GM12864 (cell line): ENCODE data around the gene CD9.

ENCODE experiments used
- DNase-seq: peaks from one replicate; pipeline ENCODE4 v3.0.0-alpha.2; 2011; ENCODE audit warnings: low read depth
- H3K4me3 ChIP-seq: 2 replicates; pipeline ENCODE4 v1.5.1; 2011; ENCODE audit warnings: mild to moderate bottlenecking, low read depth, low read length, control low read depth
- TF ChIP-seq, protein P1 (sequence below): IDR thresholded peaks from 2 replicates; pipeline ENCODE4 v1.5.1; 2011; ENCODE audit warnings: low read depth, mild to moderate bottlenecking, moderate library complexity, low read length, control low read depth, inconsistent platforms; ENCODE audit errors: missing control alignments

CD9 gene

DNA sequence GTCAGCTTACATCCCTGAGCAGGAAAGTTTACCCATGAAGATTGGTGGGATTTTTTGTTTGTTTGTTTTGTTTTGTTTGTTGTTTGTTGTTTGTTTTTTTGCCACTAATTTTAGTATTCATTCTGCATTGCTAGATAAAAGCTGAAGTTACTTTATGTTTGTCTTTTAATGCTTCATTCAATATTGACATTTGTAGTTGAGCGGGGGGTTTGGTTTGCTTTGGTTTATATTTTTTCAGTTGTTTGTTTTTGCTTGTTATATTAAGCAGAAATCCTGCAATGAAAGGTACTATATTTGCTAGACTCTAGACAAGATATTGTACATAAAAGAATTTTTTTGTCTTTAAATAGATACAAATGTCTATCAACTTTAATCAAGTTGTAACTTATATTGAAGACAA, 37.6 kb downstream of the CD9 start:
- TF ChIP-seq, protein P1, sequence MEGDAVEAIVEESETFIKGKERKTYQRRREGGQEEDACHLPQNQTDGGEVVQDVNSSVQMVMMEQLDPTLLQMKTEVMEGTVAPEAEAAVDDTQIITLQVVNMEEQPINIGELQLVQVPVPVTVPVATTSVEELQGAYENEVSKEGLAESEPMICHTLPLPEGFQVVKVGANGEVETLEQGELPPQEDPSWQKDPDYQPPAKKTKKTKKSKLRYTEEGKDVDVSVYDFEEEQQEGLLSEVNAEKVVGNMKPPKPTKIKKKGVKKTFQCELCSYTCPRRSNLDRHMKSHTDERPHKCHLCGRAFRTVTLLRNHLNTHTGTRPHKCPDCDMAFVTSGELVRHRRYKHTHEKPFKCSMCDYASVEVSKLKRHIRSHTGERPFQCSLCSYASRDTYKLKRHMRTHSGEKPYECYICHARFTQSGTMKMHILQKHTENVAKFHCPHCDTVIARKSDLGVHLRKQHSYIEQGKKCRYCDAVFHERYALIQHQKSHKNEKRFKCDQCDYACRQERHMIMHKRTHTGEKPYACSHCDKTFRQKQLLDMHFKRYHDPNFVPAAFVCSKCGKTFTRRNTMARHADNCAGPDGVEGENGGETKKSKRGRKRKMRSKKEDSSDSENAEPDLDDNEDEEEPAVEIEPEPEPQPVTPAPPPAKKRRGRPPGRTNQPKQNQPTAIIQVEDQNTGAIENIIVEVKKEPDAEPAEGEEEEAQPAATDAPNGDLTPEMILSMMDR, result no peak
- no peak for DNase-seq
- H3K4me3 ChIP-seq, result no peak overlapping the region

DNA sequence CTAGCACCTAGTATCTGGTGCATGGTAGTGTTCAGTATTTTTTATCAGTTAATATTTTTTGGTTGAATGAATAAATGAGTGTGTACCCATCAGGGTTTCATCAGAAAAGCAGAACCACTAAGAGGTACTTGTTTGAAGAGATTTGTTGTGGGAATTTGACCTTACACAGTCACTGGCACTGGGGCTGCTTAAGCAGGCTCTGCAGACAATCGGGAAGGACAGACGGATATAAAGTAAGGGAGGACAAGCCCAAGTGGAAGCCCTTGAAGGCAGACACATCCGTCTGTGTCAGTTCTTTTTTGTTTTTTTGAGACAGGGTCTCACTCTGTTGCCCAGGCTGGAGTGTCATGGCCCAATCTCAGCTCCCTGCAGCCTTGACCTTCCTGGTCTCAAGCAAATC, 38.7 kb downstream of the CD9 start:
- no peak overlapping the region for H3K4me3 ChIP-seq
- no peak for DNase-seq
- TF ChIP-seq, protein P1, result no peak

DNA sequence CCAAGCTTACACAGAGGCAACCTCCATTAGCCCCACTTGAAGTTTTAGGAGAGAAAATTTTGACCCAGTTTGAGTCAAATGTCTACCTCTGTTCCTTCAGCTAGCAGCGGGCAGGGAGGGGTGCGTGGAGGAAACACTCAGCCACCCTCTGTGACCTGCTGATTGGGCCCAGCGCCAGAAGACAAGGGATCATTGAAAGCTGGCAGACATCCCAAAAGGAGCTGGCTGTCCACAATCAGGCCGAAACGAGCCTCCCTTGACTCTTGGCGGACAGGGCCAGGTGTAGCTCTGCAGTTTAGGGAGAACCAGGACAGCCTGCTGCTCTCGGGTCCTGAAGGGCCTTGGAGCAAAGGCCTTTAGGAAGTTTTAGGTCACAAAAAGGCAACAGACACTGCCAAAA, 41.3 kb downstream of the CD9 start:
- TF ChIP-seq, protein P1, result no peak
- no peak for DNase-seq
- no peak overlapping the region for H3K4me3 ChIP-seq

DNA sequence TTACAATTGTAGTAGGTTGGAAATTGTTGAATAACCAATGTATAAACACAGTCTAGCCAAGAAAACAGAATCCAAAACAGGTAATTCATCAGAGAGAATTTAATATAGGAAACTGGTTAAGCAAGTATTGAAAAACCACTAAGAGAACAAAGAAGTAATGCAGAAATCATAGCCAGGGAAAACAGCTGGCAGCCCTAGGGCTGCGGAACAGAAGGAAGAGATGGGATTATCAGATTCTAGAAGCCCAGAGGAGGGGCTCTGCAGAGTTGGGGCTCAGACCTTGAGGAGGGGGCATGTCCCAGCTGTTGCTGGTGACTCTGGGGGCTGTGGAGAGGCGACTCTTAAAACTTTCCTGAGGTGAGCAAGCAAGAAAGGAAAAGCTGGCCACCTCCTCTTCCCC, 49.4 kb downstream of the CD9 start:
- no peak for DNase-seq
- H3K4me3 ChIP-seq, result no peak overlapping the region
- TF ChIP-seq, protein P1, result no peak

DNA sequence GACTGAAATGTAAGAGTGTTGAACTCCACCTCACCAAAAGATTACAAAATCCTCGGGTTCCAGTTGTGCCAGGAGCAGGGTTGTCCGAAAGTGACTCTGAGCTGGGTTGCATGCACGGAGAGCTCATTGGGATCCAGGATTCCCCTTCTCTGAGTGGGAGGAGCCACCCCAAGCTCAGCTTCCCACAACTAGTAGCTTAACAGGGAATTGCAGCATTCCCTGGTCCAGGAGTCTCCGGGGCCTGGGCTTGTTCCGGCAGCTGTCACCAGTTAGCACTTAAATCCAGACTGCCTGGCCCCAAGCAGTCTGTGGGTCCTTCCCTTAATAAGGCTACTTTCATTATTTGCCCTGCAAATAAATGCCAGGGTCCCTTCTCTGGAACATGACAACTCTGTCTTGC, 50.1 kb downstream of the CD9 start:
- no peak for DNase-seq
- TF ChIP-seq, protein P1, result no peak
- H3K4me3 ChIP-seq, result no peak overlapping the region

DNA sequence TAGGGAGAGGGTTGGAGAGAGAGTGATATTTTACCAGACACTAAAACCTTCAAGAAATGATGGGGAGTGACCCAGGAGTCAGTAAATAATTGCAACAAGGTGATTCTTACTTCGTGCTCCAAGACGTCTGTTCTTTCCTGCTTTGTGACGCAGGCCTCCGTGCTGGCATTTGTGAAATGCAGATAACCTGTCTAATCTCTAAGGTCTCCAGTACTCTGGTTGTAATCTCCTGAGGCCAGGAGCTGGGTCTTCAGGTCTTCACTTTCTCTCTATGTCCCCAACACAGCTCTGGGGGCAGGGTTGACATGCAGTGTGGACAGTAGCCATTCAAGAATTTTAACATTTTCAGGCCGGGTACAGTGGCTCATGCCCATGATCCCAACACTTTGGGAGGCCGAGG, 53.1 kb downstream of the CD9 start:
- DNase-seq, result no peak
- TF ChIP-seq, protein P1, result no peak
- no peak overlapping the region for H3K4me3 ChIP-seq

DNA sequence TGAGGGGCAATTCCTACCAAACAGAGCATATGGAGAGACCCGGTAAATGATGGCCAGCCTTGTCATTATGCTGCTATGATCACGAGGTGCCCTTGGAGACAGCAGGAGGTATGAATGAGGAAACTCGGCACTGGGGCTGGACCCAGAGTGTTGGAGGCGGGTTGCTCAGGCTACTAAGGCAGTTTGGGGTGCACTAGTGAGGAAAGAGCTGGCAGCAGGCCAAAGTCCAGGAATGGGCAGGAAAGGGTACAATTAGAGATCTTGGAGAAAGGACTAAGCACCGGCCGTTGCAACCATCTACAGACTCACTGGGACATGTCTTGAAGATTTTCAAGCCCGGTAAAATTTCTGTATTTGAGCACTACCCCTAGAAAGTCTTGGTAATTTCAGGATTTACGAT, 54.3 kb downstream of the CD9 start:
- H3K4me3 ChIP-seq, result no peak overlapping the region
- TF ChIP-seq, protein P1, result no peak
- DNase-seq, result no peak
